HG03460 (cell line): Measurements from ENCODE around the gene PBX1.

ENCODE experiments used
- ATAC-seq: cut with Tn5 transposase; IDR thresholded peaks from one replicate; pipeline ENCODE4 v1.9.1; 2021; ENCODE audit not compliant: unreplicated experiment

PBX1 gene

GRCh38 chr1:164855716-164856329 lies 296.8 kb downstream of the PBX1 start:
- no peak for ATAC-seq

- ATAC-seq: no peak
Measured at GRCh38 chr1:164856381-164856780, 297.4 kb downstream of the PBX1 start.

- ATAC-seq: no peak
Measured at GRCh38 chr1:164857439-164857838, 298.5 kb downstream of the PBX1 start.

GRCh38 chr1:164858096-164858632 lies 299.2 kb downstream of the PBX1 start:
- ATAC-seq: no peak

GRCh38 chr1:164861632-164862031 lies 302.6 kb downstream of the PBX1 start:
- ATAC-seq: no peak

- no peak for ATAC-seq
Measured at GRCh38 chr1:164863056-164863455, 304.1 kb downstream of the PBX1 start.

- no peak for ATAC-seq
Measured at GRCh38 chr1:164864161-164864560, 305.2 kb downstream of the PBX1 start.

- no peak for ATAC-seq
Measured at GRCh38 chr1:164865385-164865784, 306.4 kb downstream of the PBX1 start.

- no peak for ATAC-seq
Measured at GRCh38 chr1:164867590-164867989, 308.6 kb downstream of the PBX1 start.

GRCh38 chr1:164868990-164869389 lies 310.0 kb downstream of the PBX1 start:
- ATAC-seq: no peak

- no peak for ATAC-seq
Measured at GRCh38 chr1:164875518-164875917, 316.5 kb downstream of the PBX1 start.

- no peak for ATAC-seq
Measured at GRCh38 chr1:164876398-164877116, 317.6 kb downstream of the PBX1 start.

- ATAC-seq: no peak
Measured at GRCh38 chr1:164880199-164880598, 321.2 kb downstream of the PBX1 start.

GRCh38 chr1:164880644-164881043 lies 321.7 kb downstream of the PBX1 start:
- no peak for ATAC-seq

- no peak for ATAC-seq
Measured at GRCh38 chr1:164885311-164885710, 326.3 kb downstream of the PBX1 start.

GRCh38 chr1:164886101-164886500 lies 327.1 kb downstream of the PBX1 start:
- no peak for ATAC-seq

- no peak for ATAC-seq
Measured at GRCh38 chr1:164891615-164892014, 332.6 kb downstream of the PBX1 start.

GRCh38 chr1:164895026-164895912 lies 336.3 kb downstream of the PBX1 start:
- ATAC-seq: no peak

GRCh38 chr1:164901031-164901430 lies 342.0 kb downstream of the PBX1 start:
- ATAC-seq: no peak
